HCT116 (cell line): ENCODE measurements around the gene CHN1. TPM values are rescaled to one million over a fixed set of nuclear protein-coding genes. Genes with fewer than 3 reads are reported as not detected.

Experiments used
- ATAC-seq: fragments of 200-7000 bp; cut with Tn5 transposase; 2 replicates; pipeline ENCODE4 v1.9.1; 2020; ENCODE audit warnings: mild to moderate bottlenecking, moderate library complexity
- BruUV-seq: library from RNA; stranded (reverse); fragments of 400-500 nt; replicated peaks from 2 replicates; lab custom pipeline; 2021; lab: Mats Ljungman, UMichigan
- CTCF ChIA-PET: fragments of 300-600 bp; sonication (Branson Sonifier 250); formaldehyde crosslinking; loops from one replicate; lab custom pipeline; 2021; ENCODE audit warnings: antibody characterized with exemption; lab: Charles Lee
- POLR2A ChIA-PET: fragments of 300-600, 350-600 bp; sonication (Branson Sonifier 250); formaldehyde crosslinking; loops from one replicate; lab custom pipeline; 2021; ENCODE audit warnings: antibody characterized with exemption; lab: Charles Lee
- RAD21 ChIA-PET, 2 experiments: fragments of 300-600 bp; sonication (Branson Sonifier 250); formaldehyde crosslinking; loops; one replicate each; lab custom pipeline; 2023; ENCODE audit warnings: low total read pairs in 2 of 2; ENCODE audit not compliant: uncharacterized antibody in 2 of 2, unreplicated experiment in 2 of 2, low non-redundant PET in 1 of 2; lab: Charles Lee
- DNase-seq: peaks from one replicate; pipeline ENCODE4 v3.0.0-alpha.2; 2010; ENCODE audit warnings: low read depth, low spot score
- H2AFZ ChIP-seq: fragments of 200-600 bp; shearing (Covaris generic), sonication (generic); 2 replicates; pipeline ENCODE4 v1.6.1; 2017; ENCODE audit warnings: low read depth, mixed run types, mixed read lengths, antibody characterized with exemption, low read length; ENCODE audit not compliant: poor library complexity, severe bottlenecking
- H3K27ac ChIP-seq: 2 replicates; pipeline ENCODE4 v1.5.1; 2012; ENCODE audit warnings: low read depth, low read length
- H3K27me3 ChIP-seq: fragments of 200-600 bp; sonication (generic); 2 replicates; pipeline ENCODE4 v1.6.1; 2016; ENCODE audit warnings: mixed run types, low read length, mixed read lengths; ENCODE audit not compliant: insufficient read depth
- H3K36me3 ChIP-seq, 2 experiments: fragments of 200-500 bp in 1 of 2; fragments of 200-600 bp in 1 of 2; sonication (Bioruptor generic) in 1 of 2; sonication (generic) in 1 of 2; 2 replicates each; pipeline versions ENCODE4 v1.5.1 to v1.6.1; 2014 to 2016; ENCODE audit warnings: low read length in 2 of 2, inconsistent platforms in 1 of 2, mixed read lengths in 1 of 2, mixed run types in 1 of 2; ENCODE audit not compliant: insufficient read depth in 2 of 2, control insufficient read depth in 1 of 2
- H3K4me1 ChIP-seq, 2 experiments: fragments of 200-600 bp in 1 of 2; sonication (generic) in 1 of 2; 2 replicates each; pipeline versions ENCODE4 v1.5.1 to v1.6.1; 2012 to 2017; ENCODE audit warnings: low read length in 2 of 2, inconsistent platforms in 1 of 2, mild to moderate bottlenecking in 1 of 2, mixed read lengths in 1 of 2, mixed run types in 1 of 2, moderate library complexity in 1 of 2; ENCODE audit not compliant: insufficient read depth in 2 of 2, control insufficient read depth in 1 of 2
- H3K4me2 ChIP-seq: fragments of 200-600 bp; sonication (generic); 2 replicates; pipeline ENCODE4 v1.6.1; 2017; ENCODE audit warnings: mixed run types, low read length, mixed read lengths
- H3K4me3 ChIP-seq, 2 experiments: fragments of 200-600 bp in 1 of 2; sonication (generic) in 1 of 2; replicated peaks in 1 of 2; 2 replicates each; pipeline ENCODE4 v1.5.1; 2011 to 2016; ENCODE audit warnings: low read length in 2 of 2, control low read depth in 1 of 2, low read depth in 1 of 2, mild to moderate bottlenecking in 1 of 2, mixed read lengths in 1 of 2, mixed run types in 1 of 2
- H3K79me2 ChIP-seq: fragments of 200-600 bp; sonication (generic); 2 replicates; pipeline ENCODE4 v1.6.1; 2017; ENCODE audit warnings: mild to moderate bottlenecking, mixed run types, low read length, moderate library complexity, mixed read lengths; ENCODE audit not compliant: insufficient read depth
- H3K9ac ChIP-seq: fragments of 200-600 bp; sonication (generic); 2 replicates; pipeline ENCODE4 v1.6.1; 2016; ENCODE audit warnings: low read length, mixed read lengths
- H3K9me2 ChIP-seq: fragments of 200-600 bp; sonication (generic), shearing (Covaris generic); 2 replicates; pipeline ENCODE4 v1.6.1; 2017; ENCODE audit warnings: mixed run types, mild to moderate bottlenecking, moderate library complexity; ENCODE audit not compliant: insufficient read depth
- H3K9me3 ChIP-seq, 2 experiments: fragments of 200-500 bp in 1 of 2; fragments of 200-600 bp in 1 of 2; sonication (Bioruptor generic) in 1 of 2; sonication (generic) in 1 of 2; 2 replicates each; pipeline ENCODE4 v1.6.1; 2014 to 2017; ENCODE audit warnings: low read length in 2 of 2, mixed read lengths in 2 of 2, inconsistent platforms in 1 of 2, low read depth in 1 of 2, mild to moderate bottlenecking in 1 of 2, mixed run types in 1 of 2, moderate library complexity in 1 of 2; ENCODE audit not compliant: control insufficient read depth in 1 of 2, insufficient read depth in 1 of 2
- H4K20me1 ChIP-seq: fragments of 200-600 bp; sonication (generic), shearing (Covaris generic); 2 replicates; pipeline ENCODE4 v1.6.1; 2017; ENCODE audit warnings: mixed run types, mild to moderate bottlenecking, moderate library complexity; ENCODE audit not compliant: insufficient read depth
- ATF3 ChIP-seq: IDR thresholded peaks from 2 replicates; pipeline ENCODE4 v1.6.1; 2012
- CBX3 ChIP-seq: IDR thresholded peaks from 2 replicates; pipeline ENCODE4 v1.6.1; 2012; ENCODE audit warnings: low read depth
- CEBPB ChIP-seq: IDR thresholded peaks from 2 replicates; pipeline ENCODE4 v1.6.1; 2012; ENCODE audit warnings: low read depth
- EGR1 ChIP-seq: IDR thresholded peaks from 2 replicates; pipeline ENCODE4 v1.6.1; 2012; ENCODE audit warnings: low read depth
- MAX ChIP-seq: IDR thresholded peaks from 2 replicates; pipeline ENCODE4 v1.6.1; 2012
- POLR2A ChIP-seq: IDR thresholded peaks from 2 replicates; pipeline ENCODE4 v1.7.0; 2011; ENCODE audit warnings: borderline replicate concordance; ENCODE audit not compliant: insufficient read depth, insufficient read length; ENCODE audit errors: extremely low read depth
- RAD21 ChIP-seq: IDR thresholded peaks from 2 replicates; pipeline ENCODE4 v1.6.1; 2012; ENCODE audit warnings: low read depth, mild to moderate bottlenecking
- REST ChIP-seq: IDR thresholded peaks from 2 replicates; pipeline ENCODE4 v1.6.1; 2012; ENCODE audit warnings: low read depth
- SIN3A ChIP-seq: IDR thresholded peaks from 2 replicates; pipeline ENCODE4 v1.6.1; 2012; ENCODE audit warnings: low read depth
- SRF ChIP-seq: IDR thresholded peaks from 2 replicates; pipeline ENCODE4 v1.6.1; 2012; ENCODE audit warnings: low read depth
- TCF7L2 ChIP-seq: IDR thresholded peaks from 2 replicates; pipeline ENCODE4 v1.7.0; 2011; ENCODE audit warnings: borderline replicate concordance, inconsistent platforms; ENCODE audit not compliant: insufficient read depth, insufficient read length; ENCODE audit errors: extremely low read depth
- ZNF274 ChIP-seq: fragments of 200-500 bp; sonication (Bioruptor generic); IDR thresholded peaks from 2 replicates; pipeline ENCODE4 v1.6.1; 2014; ENCODE audit warnings: mild to moderate bottlenecking, low read depth, low read length, inconsistent platforms
- intact Hi-C: fragments of 100-400 bp; cut with micrococcal nuclease; formaldehyde crosslinking; loops from 2 replicates; pipeline ENCODE4 v1.10.0; 2022
- total RNA-seq: library from RNA; stranded (reverse); gene quantifications from one replicate; pipeline ENCODE4 v1.2.1, GENCODE V29; 2021; ENCODE audit not compliant: unreplicated experiment

Gene CHN1
- total RNA-seq, 1 experiment from 2014 or later = 3.6 TPM

- Histone ChIP-seq H3K4me2 (no peak overlapping the region), H3K9ac (no peak overlapping the region), H3K4me1 (peaks cover 3 to 13% of the 10 kb centered on the region in 2 experiments; a peak in 3 of 4 replicates), H3K79me2 (no peaks in the 10 kb centered on the region), H3K4me3 (no peak overlapping the region), H3K27me3 (peaks cover 40% of the 10 kb centered on the region), H3K9me3 (no peaks in the 10 kb centered on the region), H4K20me1 (no peaks in the 10 kb centered on the region), H2AFZ (no peak overlapping the region), H3K9me2 (no peaks in the 10 kb centered on the region), H3K27ac (no peak overlapping the region), H3K36me3 (no peaks in the 10 kb centered on the region)
- ChIA-PET CTCF (no interaction called here), RAD21 (no interaction called here), POLR2A (no interaction called here)
- TF ChIP-seq ZNF274 (no peak), RAD21 (no peak), ATF3 (no peak), EGR1 (no peak), TCF7L2 (no peak), SRF (no peak), SIN3A (no peak), POLR2A (no peak), REST (no peak), MAX (no peak), CEBPB (no peak), CBX3 (no peak)
- no TSS peak for BruUV-seq
- intact Hi-C loops = no loop called here
- DNase-seq (no peak), ATAC-seq (no peak)
Measured at GRCh38 chr2:175008801-175009495, 3.8 kb upstream of the CHN1 start.
